HG03025 (cell line): Measurements from ENCODE around the gene HHAT.

ENCODE experiments used
- ATAC-seq: cut with Tn5 transposase; IDR thresholded peaks from one replicate; pipeline ENCODE4 v1.9.1; 2021; ENCODE audit warnings: mild to moderate bottlenecking, moderate library complexity; ENCODE audit not compliant: unreplicated experiment, low FRiP score

The HHAT gene

GRCh38 chr1:210663730-210664573 lies 335.2 kb downstream of the HHAT start:
- no peak for ATAC-seq

DNA sequence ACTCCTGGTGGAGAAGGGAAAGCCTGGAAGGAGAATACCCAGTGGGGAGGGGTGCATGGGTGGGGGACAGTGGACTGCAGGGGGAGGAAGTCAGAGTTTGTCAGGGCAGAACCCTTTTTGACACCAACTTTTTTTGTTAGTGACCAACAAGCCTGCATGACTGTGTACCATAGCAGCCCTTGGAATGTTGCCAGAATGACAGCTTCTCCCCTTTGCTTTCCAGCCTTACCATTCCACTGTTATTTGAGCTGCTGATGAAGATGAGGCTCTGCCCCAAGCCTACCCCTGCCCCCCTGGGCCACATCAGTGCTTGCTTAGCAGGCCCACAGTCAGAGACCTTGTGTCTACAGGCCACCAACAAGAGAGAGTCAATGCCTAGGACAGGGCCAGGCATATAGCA lies 341.2 kb downstream of the HHAT start:
- ATAC-seq, result no peak

- no peak for ATAC-seq
These were observed 345.4 kb downstream of the HHAT start for GRCh38 chr1:210674151-210674550.

DNA sequence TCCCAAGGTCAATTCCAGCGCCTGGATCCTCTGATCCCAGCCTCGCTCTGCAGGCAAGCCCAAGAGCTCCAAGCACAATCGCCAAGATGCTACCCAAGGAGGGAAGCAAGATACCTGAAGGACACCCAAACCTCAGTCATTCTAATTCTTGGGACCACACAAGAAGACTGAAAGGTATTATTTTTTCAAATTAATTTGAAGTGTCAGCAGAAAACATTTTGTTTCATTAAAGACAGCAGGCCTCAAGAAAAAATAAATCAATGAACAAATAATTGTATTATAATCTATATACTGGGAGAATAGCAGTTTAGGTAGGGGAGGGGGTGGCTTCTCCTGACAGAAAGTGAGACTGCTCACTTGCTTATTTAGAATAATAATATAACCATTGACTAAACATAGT lies 347.8 kb downstream of the HHAT start:
- no peak for ATAC-seq

DNA sequence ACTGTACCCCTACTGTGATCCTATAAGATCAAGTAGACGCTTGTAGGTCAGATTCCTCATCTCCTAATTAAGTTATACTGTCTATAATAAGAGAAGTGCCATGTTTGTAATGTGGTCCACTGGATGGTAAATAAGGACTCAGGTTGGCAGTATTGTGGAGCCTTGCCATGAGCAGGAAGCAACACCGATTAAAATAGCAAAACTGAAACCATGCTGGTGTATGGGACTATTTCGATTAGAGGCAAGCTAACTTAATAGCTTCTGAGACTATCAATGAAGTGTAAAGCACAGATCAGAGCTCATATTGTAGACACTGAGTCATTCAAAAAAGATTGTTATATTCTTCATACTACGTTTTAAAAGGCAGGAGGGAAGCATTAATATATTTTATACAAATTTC lies 348.8 kb downstream of the HHAT start:
- no peak for ATAC-seq

DNA sequence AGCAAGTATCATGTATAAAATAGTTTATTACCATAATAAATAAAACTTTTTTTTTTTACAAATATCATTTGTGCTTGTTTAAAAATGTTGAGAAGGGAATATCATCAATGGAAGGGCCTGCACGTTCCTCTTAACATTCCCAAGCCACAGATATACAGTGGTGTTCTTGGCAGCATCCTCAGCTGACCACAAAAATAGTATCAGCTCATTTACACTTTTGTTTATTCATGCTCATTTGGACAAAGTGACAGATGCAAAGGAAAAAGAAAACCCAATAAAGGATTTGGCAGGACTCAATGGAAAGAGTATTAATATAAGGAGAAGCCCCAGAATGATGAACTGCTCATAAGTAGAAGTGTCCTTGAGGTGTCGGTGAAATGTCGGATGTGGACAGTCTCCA lies 349.6 kb downstream of the HHAT start:
- ATAC-seq, result no peak

DNA sequence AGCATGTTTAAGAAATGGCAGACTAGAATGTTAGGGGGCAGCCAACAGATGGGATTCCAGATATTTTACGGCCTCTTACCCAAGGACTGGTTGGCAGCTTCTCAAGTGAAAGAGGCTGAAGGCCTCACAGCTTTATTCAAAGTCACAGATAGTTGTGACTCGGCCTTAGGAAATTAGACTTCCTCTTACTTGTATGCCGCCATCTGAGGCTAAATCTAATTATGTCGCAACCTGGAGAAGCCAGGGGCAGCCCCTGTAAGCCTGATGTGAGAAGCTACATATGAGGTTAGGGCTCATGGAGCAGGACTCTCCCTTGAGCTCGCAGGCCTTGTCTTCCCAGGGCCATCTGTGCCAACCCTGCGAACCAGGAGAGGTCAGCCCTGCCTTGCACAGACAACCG lies 352.5 kb downstream of the HHAT start:
- ATAC-seq, result no peak

DNA sequence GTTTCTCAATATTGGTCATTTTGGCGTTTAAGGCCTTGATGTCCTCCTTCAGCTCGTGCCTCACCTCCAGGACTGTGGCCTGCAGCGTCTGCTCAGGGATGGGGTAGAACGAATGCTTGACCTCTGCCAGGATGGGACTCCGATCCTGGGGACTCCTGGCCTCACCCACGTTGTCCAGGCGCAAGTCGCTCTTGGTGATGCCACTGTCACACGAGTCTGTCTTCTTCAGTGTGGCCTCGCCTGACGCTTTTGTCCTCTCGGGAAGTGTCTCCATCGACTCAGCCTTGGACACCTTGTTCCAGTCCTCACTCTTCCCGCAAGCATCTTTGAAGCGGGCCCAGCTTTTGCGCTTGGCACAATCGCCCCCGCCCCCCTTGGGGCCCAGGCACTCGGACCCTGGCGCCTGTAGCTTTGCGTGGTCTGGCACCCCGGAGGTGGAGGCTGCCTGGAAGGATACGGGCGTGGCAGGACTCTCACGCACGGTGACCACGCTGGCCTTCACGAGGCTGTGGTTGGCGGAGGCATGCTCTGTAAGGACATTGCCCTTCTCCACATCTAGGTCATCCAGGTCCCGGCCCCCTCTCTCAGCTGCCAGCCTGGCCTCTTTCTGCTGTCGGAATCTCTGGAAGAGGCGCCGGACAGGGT lies 354.8 kb downstream of the HHAT start:
- no peak for ATAC-seq

GRCh38 chr1:210684466-210685294 lies 356.0 kb downstream of the HHAT start:
- ATAC-seq, result peak; percentile 84

- ATAC-seq, result no peak
These were observed 356.6 kb downstream of the HHAT start for GRCh38 chr1:210685295-210685650.

DNA sequence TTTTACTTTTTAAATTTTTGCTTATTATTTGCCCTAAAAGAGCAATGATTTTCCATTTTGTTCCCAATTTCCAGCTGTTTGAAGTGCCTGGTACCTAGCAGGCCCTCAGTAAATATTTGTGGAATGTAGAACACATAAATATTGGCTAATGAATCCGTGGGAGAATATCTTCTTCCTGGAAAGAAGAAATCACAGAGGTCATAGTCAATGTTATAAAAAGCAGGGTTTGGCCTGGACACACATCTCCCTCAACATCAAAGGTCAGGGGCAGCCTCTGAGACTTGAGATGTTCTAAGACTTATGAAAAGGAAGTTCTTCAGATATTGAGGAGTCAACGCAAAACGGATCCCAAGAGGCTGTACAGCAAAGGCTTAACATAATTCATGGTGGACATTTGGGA lies 358.1 kb downstream of the HHAT start:
- ATAC-seq, result no peak

GRCh38 chr1:210687582-210688279 lies 359.0 kb downstream of the HHAT start:
- no peak for ATAC-seq

GRCh38 chr1:210688512-210689234 lies 360.0 kb downstream of the HHAT start:
- no peak for ATAC-seq

DNA sequence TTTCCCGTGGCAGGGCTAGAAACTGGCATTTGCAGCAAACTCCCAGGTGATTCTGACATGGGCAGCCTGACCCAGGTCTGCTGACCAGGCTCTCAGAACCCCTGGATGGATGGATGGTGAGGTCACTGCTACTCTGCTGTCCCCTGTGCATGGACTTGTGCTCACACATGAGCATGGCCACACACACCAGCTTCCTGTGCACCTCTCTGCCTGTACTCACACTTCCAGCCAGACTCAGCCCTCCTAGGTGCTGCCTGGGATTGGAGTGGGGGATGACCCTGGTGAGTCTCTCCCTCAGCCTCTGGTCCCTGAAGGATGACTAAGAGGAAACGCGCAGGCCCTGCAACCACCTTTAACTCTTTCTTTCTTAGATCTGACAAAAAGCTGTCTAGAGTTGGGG lies 361.1 kb downstream of the HHAT start:
- ATAC-seq, result no peak

DNA sequence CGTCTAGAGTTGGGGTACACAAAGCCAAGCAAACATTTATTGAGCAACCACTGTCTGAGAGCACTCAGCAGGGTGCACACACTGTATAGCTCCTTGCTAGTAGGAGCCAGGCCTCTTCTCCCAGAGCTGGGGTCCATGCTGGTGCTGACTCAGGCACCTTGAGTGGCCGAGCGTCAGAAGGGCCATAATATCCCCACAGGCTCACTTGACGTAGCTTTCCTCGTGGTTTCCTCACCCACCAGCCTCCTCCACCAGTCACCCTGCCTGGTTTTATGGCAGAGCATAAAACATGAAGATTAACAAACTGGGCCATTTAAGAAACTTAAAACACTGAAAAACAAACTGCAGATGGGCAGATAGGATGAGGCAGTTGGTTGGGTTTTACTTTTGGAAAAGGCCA lies 361.5 kb downstream of the HHAT start:
- no peak for ATAC-seq

GRCh38 chr1:210691039-210691610 lies 362.4 kb downstream of the HHAT start:
- ATAC-seq, result no peak

GRCh38 chr1:210692796-210693195 lies 364.1 kb downstream of the HHAT start:
- peak; percentile 47 for ATAC-seq

DNA sequence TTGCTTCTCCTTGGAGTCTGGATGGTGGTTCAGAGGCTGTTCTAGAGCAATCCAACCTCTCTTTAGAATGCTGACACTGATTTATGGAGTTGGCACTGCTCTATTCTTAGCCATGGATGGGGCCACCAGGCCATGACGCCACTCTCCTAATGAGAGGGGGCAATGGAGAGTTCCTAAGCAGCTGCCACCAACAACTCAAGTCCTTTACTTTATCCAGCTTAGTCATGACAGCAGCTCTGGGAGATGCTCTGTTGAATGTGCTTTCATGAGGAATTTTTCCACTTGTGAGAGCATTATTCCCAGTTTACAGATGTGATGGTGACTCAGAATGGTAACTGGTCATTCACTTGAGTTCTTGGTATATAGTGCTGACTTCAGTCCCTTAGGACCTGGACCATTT lies 366.3 kb downstream of the HHAT start:
- ATAC-seq, result no peak

DNA sequence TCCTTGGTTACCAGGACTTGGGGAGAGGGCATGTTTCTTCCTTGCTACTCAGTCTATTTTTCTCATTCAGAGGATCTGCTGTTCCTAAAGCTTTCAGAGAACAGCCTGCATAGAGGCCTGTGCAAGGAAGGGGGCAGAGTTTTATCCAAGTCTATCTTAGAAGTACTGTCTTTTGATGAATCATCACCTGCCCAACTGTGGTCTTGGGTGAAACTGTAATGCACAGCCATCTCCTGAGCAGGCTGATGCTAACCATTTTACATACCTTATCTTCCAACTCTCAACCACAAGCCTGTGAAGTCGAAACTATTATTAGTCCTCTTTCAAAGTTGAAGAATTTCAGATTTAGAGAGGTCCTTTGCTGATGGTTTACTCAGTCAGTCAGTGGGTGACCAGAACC lies 368.0 kb downstream of the HHAT start:
- peak; percentile 95 for ATAC-seq

- ATAC-seq, result no peak
These were observed 368.5 kb downstream of the HHAT start for GRCh38 chr1:210697185-210697584.
